WTC11 (cell line): Measurements from ENCODE around the gene ENGASE. TPM values are rescaled to one million over a fixed set of nuclear protein-coding genes. Genes with fewer than 3 reads are reported as not detected.

Source experiments
- ATAC-seq: fragments of 200-7000 bp; cut with Tn5 transposase; 2 replicates; pipeline ENCODE4 v1.10.0; 2021; ENCODE audit warnings: mild to moderate bottlenecking, moderate library complexity
- CTCF ChIA-PET: fragments of 300-600 bp; sonication (Branson Sonifier 250); formaldehyde crosslinking; loops from one replicate; lab custom pipeline; 2021; ENCODE audit warnings: antibody characterized with exemption; lab: Charles Lee
- POLR2A ChIA-PET: fragments of 350-600 bp; sonication (Branson Sonifier 250); formaldehyde crosslinking; loops from one replicate; lab custom pipeline; 2021; ENCODE audit warnings: antibody characterized with exemption; lab: Charles Lee
- DNase-seq: peaks from one replicate; pipeline ENCODE4 v3.0.0; 2021; ENCODE audit warnings: low spot score
- H3K27ac Mint-ChIP-seq: 2 replicates; pipeline ENCODE4 v1.8.0; 2021; ENCODE audit warnings: mixed read lengths
- H3K27me3 Mint-ChIP-seq: 2 replicates; pipeline ENCODE4 v1.8.0; 2021; ENCODE audit warnings: low read depth, mild to moderate bottlenecking, moderate library complexity, mixed read lengths
- H3K36me3 Mint-ChIP-seq: 2 replicates; pipeline ENCODE4 v1.8.0; 2021; ENCODE audit warnings: mixed read lengths
- H3K4me1 Mint-ChIP-seq: 2 replicates; pipeline ENCODE4 v1.8.0; 2022; ENCODE audit warnings: mixed read lengths
- H3K4me3 Mint-ChIP-seq: 2 replicates; pipeline ENCODE4 v1.8.0; 2021; ENCODE audit warnings: mild to moderate bottlenecking, moderate library complexity, mixed read lengths
- H3K9me3 Mint-ChIP-seq: 2 replicates; pipeline ENCODE4 v1.8.0; 2021; ENCODE audit warnings: mixed read lengths
- AFF4 ChIP-seq: sonication (generic); formaldehyde crosslinking; IDR thresholded peaks from 2 replicates; pipeline ENCODE4 v1.8.1; 2023; ENCODE audit warnings: mild to moderate bottlenecking, missing genetic modification reagents, borderline replicate concordance
- ATF3 ChIP-seq: sonication (generic); formaldehyde crosslinking; conservative IDR thresholded peaks from 2 replicates; pipeline ENCODE4 v1.8.1; 2022; ENCODE audit warnings: mild to moderate bottlenecking, missing genetic modification reagents
- CBFB ChIP-seq: sonication (generic); formaldehyde crosslinking; IDR thresholded peaks from 2 replicates; pipeline ENCODE4 v1.8.1; 2022; ENCODE audit warnings: mild to moderate bottlenecking, low read depth, missing genetic modification reagents
- ELF4 ChIP-seq: sonication (generic); formaldehyde crosslinking; IDR thresholded peaks from 2 replicates; pipeline ENCODE4 v1.8.1; 2022; ENCODE audit warnings: low read depth, mild to moderate bottlenecking, moderate library complexity, missing genetic modification reagents
- GRHL2 ChIP-seq: fragments of 250-450 bp; sonication (Bioruptor Pico); IDR thresholded peaks from 2 replicates; pipeline ENCODE4 v1.8.0; 2022; ENCODE audit warnings: mild to moderate bottlenecking, moderate library complexity; ENCODE audit not compliant: insufficient replicate concordance, severe bottlenecking
- IRF1 ChIP-seq: sonication (generic); formaldehyde crosslinking; IDR thresholded peaks from 2 replicates; pipeline ENCODE4 v1.8.0; 2023; ENCODE audit warnings: missing genetic modification reagents
- NFE2L1 ChIP-seq: sonication (generic); formaldehyde crosslinking; IDR thresholded peaks from 2 replicates; pipeline ENCODE4 v1.8.1; 2023; ENCODE audit warnings: missing genetic modification reagents
- NR1H2 ChIP-seq: sonication (generic); formaldehyde crosslinking; IDR thresholded peaks from 2 replicates; pipeline ENCODE4 v1.9.0; 2021; ENCODE audit warnings: mild to moderate bottlenecking, moderate library complexity, missing genetic modification reagents
- NR2C2 ChIP-seq: sonication (generic); formaldehyde crosslinking; IDR thresholded peaks from 2 replicates; pipeline ENCODE4 v1.8.0; 2022; ENCODE audit warnings: mild to moderate bottlenecking, missing genetic modification reagents
- PRRX2 ChIP-seq: fragments of 250-450 bp; sonication (Bioruptor Pico); IDR thresholded peaks from 2 replicates; pipeline ENCODE4 v1.8.0; 2021; ENCODE audit warnings: mild to moderate bottlenecking
- SOX15 ChIP-seq: fragments of 250-450 bp; sonication (Bioruptor Pico); IDR thresholded peaks from 2 replicates; pipeline ENCODE4 v1.9.0; 2021; ENCODE audit warnings: mild to moderate bottlenecking
- TCF7 ChIP-seq: sonication (generic); formaldehyde crosslinking; IDR thresholded peaks from 2 replicates; pipeline ENCODE4 v1.8.0; 2022; ENCODE audit warnings: mild to moderate bottlenecking, low read depth, missing genetic modification reagents, moderate library complexity
- TEAD1 ChIP-seq: sonication (generic); formaldehyde crosslinking; IDR thresholded peaks from 2 replicates; pipeline ENCODE4 v1.8.0; 2022; ENCODE audit warnings: mild to moderate bottlenecking, missing genetic modification reagents
- TP53 ChIP-seq: sonication (generic); formaldehyde crosslinking; IDR thresholded peaks from 2 replicates; pipeline ENCODE4 v1.8.1; 2023; ENCODE audit warnings: mild to moderate bottlenecking, missing genetic modification reagents
- ZMAT4 ChIP-seq: fragments of 250-450 bp; sonication (Bioruptor Pico); IDR thresholded peaks from 2 replicates; pipeline ENCODE4 v1.9.0; 2021; ENCODE audit warnings: mild to moderate bottlenecking
- ZNF121 ChIP-seq: sonication (generic); formaldehyde crosslinking; IDR thresholded peaks from 2 replicates; pipeline ENCODE4 v1.8.0; 2023; ENCODE audit warnings: missing genetic modification reagents
- ZNF138 ChIP-seq: sonication (generic); formaldehyde crosslinking; conservative IDR thresholded peaks from 2 replicates; pipeline ENCODE4 v1.8.1; 2022; ENCODE audit warnings: mild to moderate bottlenecking, moderate library complexity, missing genetic modification reagents
- ZNF281 ChIP-seq: sonication (generic); formaldehyde crosslinking; IDR thresholded peaks from 2 replicates; pipeline ENCODE4 v1.8.0; 2023; ENCODE audit warnings: mild to moderate bottlenecking, missing genetic modification reagents
- ZNF317 ChIP-seq: sonication (generic); formaldehyde crosslinking; IDR thresholded peaks from 2 replicates; pipeline ENCODE4 v1.8.1; 2023; ENCODE audit warnings: low read depth, mild to moderate bottlenecking, moderate library complexity, missing genetic modification reagents, borderline replicate concordance
- ZNF671 ChIP-seq: fragments of 250-450 bp; sonication (Bioruptor Pico); IDR thresholded peaks from 2 replicates; pipeline ENCODE4 v1.8.0; 2021; ENCODE audit warnings: mild to moderate bottlenecking
- ZSCAN18 ChIP-seq: fragments of 250-450 bp; sonication (Bioruptor Pico); IDR thresholded peaks from 2 replicates; pipeline ENCODE4 v2.1.2; 2022; ENCODE audit warnings: mild to moderate bottlenecking, moderate library complexity
- total RNA-seq: library from RNA; stranded (reverse); gene quantifications from 3 replicates; pipeline ENCODE4 v1.2.3, GENCODE V29; 2021

Gene ENGASE
- total RNA-seq, 1 experiment from 2014 or later: 41.6 TPM

GRCh38 chr17:79034931-79035485 lies 39.6 kb upstream of the ENGASE start:
- ATAC-seq (no peak), DNase-seq (no peak)
- no peak overlapping the region for H3K4me3 Mint-ChIP-seq
- H3K9me3 Mint-ChIP-seq: no peaks in the 10 kb centered on the region
- POLR2A ChIA-PET: no interaction called here
- CTCF ChIA-PET: interaction anchor here (1.3 to 3.8 kb wide), 2 partner anchors 10 to 169 kb away, joined by 3 to 31 read pairs; no protein-coding TSS in a partner anchor
- peaks cover 24% of the 10 kb centered on the region for H3K27me3 Mint-ChIP-seq
- H3K4me1 Mint-ChIP-seq: peaks cover 6% of the 10 kb centered on the region; the same call in 1 of the 2 replicates
- no peak for TF ChIP-seq ATF3 (CRISPR knock-in tag)
- no peak for TF ChIP-seq ZNF281 (CRISPR knock-in tag)
- TF ChIP-seq ZNF671 (CRISPR knock-in tag): no peak
- TF ChIP-seq NR2C2 (CRISPR knock-in tag): no peak
- no peak for TF ChIP-seq TP53 (CRISPR knock-in tag)
- no peak for TF ChIP-seq SOX15 (CRISPR knock-in tag)
- no peak for TF ChIP-seq ZNF121 (CRISPR knock-in tag)
- no peak for TF ChIP-seq TCF7 (CRISPR knock-in tag)
- TF ChIP-seq AFF4 (CRISPR knock-in tag): no peak
- TF ChIP-seq GRHL2: no peak
- TF ChIP-seq NFE2L1: no peak
- TF ChIP-seq CBFB (CRISPR knock-in tag): no peak
- no peak for TF ChIP-seq ELF4 (CRISPR knock-in tag)
- TF ChIP-seq NR1H2 (CRISPR knock-in tag): no peak
- TF ChIP-seq ZNF317 (CRISPR knock-in tag): no peak
- no peak for TF ChIP-seq ZMAT4 (CRISPR knock-in tag)
- H3K36me3 Mint-ChIP-seq: no peaks in the 10 kb centered on the region
- H3K27ac Mint-ChIP-seq: no peak overlapping the region

- H3K27me3 Mint-ChIP-seq: peaks cover 21% of the 10 kb centered on the region
- CTCF ChIA-PET: interaction anchor here (2.1 kb wide), 1 partner anchor 10 kb away, joined by 12 read pairs; no protein-coding TSS in a partner anchor
- no peaks in the 10 kb centered on the region for H3K36me3 Mint-ChIP-seq
- H3K4me3 Mint-ChIP-seq: no peak overlapping the region
- no peak for TF ChIP-seq ELF4 (CRISPR knock-in tag)
- no peak for TF ChIP-seq ZMAT4 (CRISPR knock-in tag)
- TF ChIP-seq TEAD1 (CRISPR knock-in tag): no peak
- TF ChIP-seq PRRX2 (CRISPR knock-in tag): no peak
- TF ChIP-seq ZNF671 (CRISPR knock-in tag): no peak
- TF ChIP-seq ZSCAN18 (CRISPR knock-in tag): no peak
- no peak for TF ChIP-seq IRF1 (CRISPR knock-in tag)
- no peak for TF ChIP-seq TCF7 (CRISPR knock-in tag)
- no peak for TF ChIP-seq ZNF281 (CRISPR knock-in tag)
- TF ChIP-seq ZNF138 (CRISPR knock-in tag): no peak
- peaks cover 6% of the 10 kb centered on the region; the same call in 1 of the 2 replicates for H3K4me1 Mint-ChIP-seq
- no peak overlapping the region for H3K27ac Mint-ChIP-seq
- DNase-seq: no peak
- no peak for ATAC-seq
- no peaks in the 10 kb centered on the region for H3K9me3 Mint-ChIP-seq
- POLR2A ChIA-PET: no interaction called here
These were observed 38.9 kb upstream of the ENGASE start for GRCh38 chr17:79035686-79036085.
